Measurements from ENCODE around the gene ITCH.

The ITCH gene

GRCh38 chr20:34363062-34363464 lies at the start of gene ITCH:
Gene ITCH, plus strand, starts transcription at chr20:34363273. Its CDS starts 30,539 bp downstream, at chr20:34393812.
- no peak for TF ChIP-seq CTCF (IDR thresholded peaks at IDR 0.05; ENCODE audit: low read depth, low read length)
- peak; percentile 88 for DNase-seq (ENCODE audit: extremely low read depth, low read depth)

GRCh38 chr20:34315236-34315635 lies 47.8 kb upstream of the ITCH start:
- DNase-seq (ENCODE audit: extremely low read depth, low read depth) = no peak

GRCh38 chr20:34316196-34316814 lies 46.8 kb upstream of the ITCH start:
- no peak for TF ChIP-seq CTCF (IDR thresholded peaks at IDR 0.05; ENCODE audit: low read depth, low read length)
- no peak for DNase-seq (ENCODE audit: extremely low read depth, low read depth)

More at GRCh38 chr20:34315236-34315635, 47.8 kb upstream of the ITCH start:
- TF ChIP-seq CTCF (IDR thresholded peaks at IDR 0.05; ENCODE audit: low read depth, low read length) = no peak

- DNase-seq (ENCODE audit: extremely low read depth, low read depth) = no peak
- TF ChIP-seq CTCF (IDR thresholded peaks at IDR 0.05; ENCODE audit: low read depth, low read length) = no peak
Measured at GRCh38 chr20:34318609-34319443, 44.2 kb upstream of the ITCH start.

GRCh38 chr20:34320861-34321260 lies 42.2 kb upstream of the ITCH start:
- DNase-seq (ENCODE audit: extremely low read depth, low read depth) = no peak
- TF ChIP-seq CTCF (IDR thresholded peaks at IDR 0.05; ENCODE audit: low read depth, low read length) = no peak

- TF ChIP-seq CTCF (IDR thresholded peaks at IDR 0.05; ENCODE audit: low read depth, low read length) = no peak
- DNase-seq (ENCODE audit: extremely low read depth, low read depth) = no peak
Measured at GRCh38 chr20:34322267-34323105, 40.6 kb upstream of the ITCH start.

Measured in AG09319 (cell line).